AG09319 (cell line): ENCODE measurements around the gene UVRAG.
"Not testable (repeated sequence)": the region's sequence is repeated elsewhere in the genome, so short reads cannot be mapped to it uniquely, and the experiment has no call there.

Experiments
- DNase-seq: peaks from one replicate; pipeline ENCODE4 v3.0.0-alpha.2; 2010; ENCODE audit warnings: low read depth; ENCODE audit errors: extremely low read depth
- TF ChIP-seq, protein P1 (sequence below): IDR thresholded peaks from 2 replicates; pipeline ENCODE4 v1.5.1; 2011; ENCODE audit warnings: low read depth, mild to moderate bottlenecking, inconsistent platforms, low read length, moderate library complexity

Gene UVRAG

DNA sequence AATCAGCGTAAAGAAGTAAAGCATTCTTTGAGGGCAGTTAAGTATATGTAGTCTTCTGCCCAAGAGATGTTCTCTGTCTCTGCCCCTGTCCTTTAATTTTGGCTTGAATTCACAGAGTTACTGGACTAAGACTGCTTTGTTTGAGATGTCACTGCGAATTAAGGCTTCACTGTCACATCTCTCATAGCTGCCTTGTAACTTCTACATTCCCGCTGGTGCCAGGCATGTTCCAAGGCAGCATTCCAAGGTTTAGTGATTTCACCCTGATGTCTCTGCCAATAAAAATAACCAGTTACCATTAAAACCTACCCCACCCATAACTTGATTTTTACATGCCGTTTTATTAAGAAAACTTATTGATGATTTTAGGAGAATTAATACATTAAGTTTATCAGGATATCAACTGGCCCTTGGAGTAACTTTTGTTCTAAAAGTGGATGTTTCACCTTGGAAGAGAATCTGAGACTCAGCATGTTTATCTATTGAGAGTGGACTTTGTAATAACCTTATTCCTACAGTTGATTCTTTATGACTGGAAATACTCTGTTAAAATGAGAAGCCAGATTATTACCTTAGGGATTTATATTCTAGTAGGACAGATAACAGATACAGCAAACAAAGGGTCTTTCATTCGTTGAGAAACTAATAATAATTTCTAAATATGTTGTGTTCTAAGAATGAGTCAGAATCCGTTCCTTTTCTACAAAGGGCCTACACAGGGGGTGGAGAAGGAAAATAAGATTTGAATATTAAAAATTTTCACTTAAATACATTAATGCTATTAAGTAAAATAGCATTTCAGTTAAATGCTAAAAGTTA is 110.2 kb downstream of the UVRAG start:
- TF ChIP-seq, protein P1, sequence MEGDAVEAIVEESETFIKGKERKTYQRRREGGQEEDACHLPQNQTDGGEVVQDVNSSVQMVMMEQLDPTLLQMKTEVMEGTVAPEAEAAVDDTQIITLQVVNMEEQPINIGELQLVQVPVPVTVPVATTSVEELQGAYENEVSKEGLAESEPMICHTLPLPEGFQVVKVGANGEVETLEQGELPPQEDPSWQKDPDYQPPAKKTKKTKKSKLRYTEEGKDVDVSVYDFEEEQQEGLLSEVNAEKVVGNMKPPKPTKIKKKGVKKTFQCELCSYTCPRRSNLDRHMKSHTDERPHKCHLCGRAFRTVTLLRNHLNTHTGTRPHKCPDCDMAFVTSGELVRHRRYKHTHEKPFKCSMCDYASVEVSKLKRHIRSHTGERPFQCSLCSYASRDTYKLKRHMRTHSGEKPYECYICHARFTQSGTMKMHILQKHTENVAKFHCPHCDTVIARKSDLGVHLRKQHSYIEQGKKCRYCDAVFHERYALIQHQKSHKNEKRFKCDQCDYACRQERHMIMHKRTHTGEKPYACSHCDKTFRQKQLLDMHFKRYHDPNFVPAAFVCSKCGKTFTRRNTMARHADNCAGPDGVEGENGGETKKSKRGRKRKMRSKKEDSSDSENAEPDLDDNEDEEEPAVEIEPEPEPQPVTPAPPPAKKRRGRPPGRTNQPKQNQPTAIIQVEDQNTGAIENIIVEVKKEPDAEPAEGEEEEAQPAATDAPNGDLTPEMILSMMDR = no peak

DNA sequence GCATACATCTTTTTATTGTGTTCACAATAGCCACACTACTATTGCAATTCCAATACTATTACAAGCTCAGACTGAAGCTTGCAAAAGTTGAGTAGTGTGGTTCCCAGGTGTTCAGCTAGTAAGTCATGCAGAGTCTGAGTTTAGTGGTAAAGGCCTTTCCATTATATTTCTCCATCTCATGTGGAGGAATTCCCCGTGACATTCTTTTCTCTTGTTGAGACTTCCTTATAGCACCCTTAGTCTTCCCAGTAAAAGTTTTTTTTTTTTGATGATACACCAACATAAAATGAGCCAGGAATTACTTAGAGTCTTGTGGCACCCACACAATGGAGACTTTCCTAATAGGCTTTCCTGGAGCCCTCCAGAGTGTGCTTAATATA is 110.8 kb downstream of the UVRAG start:
- DNase-seq = no peak
- TF ChIP-seq, protein P1 = no peak

More for the DNA sequence above, 110.2 kb downstream of the UVRAG start:
- no peak for DNase-seq

DNA sequence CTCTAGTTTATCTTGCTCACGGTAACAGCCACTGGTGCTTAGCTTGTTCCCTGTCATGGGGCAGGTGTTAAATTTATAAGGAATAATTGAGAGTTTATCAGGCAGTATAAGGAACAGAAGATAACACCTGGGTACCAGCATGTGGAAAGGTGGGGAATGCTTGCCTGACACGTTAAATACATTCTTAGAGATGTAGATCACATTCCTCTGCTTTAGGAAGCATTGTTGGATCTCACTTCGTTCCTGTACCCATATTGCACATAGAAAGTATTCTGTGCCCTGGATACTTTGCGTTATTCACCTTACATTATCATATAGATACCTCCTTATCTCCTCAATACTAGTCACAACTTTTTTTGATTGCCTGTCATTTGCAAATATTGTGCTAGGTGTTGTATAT is 114.7 kb downstream of the UVRAG start:
- TF ChIP-seq, protein P1 = no peak
- no peak for DNase-seq

DNA sequence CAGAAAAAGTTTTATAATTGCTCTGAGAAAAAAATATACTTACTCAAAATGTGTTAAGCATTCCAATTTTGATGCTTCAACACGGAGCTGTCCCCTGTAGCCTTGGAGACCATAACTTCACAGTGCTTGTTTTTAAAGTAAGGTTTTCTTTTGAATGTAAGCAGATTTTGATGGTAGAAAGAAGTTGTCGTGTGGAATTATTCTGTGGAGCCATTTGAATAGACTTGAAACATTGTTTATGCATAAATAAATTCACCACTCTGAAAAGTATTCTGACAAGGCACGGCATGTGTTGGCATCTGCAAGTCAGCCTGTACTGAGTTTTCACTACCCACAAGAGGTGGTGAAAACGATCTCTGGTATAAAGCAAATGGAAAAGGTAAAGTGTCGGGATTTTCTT is 115.5 kb downstream of the UVRAG start:
- no peak for DNase-seq

GRCh38 chr11:75931124-75931523 is 116.1 kb downstream of the UVRAG start:
- TF ChIP-seq, protein P1 = no peak

More for the DNA sequence above, 115.5 kb downstream of the UVRAG start:
- TF ChIP-seq, protein P1 = no peak

DNA sequence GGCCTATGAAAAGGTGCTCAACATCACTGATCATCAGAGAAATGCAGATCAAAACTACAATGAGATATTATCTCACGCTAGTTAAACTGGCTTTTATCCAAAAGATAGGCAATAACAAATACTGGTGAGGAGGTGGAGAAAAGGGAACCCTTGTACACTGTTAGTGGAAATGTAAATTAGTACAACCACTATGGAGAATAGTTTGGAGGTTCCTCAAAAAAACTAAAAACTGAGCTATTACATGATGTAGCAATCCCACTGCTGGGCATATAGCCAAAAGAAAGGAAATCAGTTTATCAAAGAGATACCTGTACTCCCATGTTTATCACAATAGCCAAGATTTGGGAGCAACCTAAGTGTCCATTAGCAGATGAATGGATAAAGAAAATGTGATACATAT is 118.7 kb downstream of the UVRAG start:
- not testable (repeated sequence) for DNase-seq

More at GRCh38 chr11:75931124-75931523, 116.1 kb downstream of the UVRAG start:
- DNase-seq = no peak

DNA sequence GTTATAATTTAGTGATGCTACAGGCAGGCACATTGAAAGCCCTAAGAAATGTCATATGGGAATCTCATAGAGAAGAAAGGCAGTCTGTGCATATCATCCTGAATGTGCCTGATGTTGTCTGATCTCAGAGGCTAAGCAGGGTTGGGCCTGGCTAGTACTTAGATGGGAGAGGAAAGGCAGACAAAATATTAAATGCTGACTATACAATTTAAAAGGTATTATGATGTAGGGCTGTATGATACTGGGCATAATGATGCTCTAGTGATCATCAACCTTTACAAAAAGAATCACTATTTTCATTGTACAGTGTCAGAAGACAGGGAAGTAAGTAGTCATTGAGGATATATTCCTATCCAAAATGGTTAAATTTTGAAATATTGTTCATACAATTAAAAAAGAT is 119.8 kb downstream of the UVRAG start:
- TF ChIP-seq, protein P1 = no peak
- no peak for DNase-seq

DNA sequence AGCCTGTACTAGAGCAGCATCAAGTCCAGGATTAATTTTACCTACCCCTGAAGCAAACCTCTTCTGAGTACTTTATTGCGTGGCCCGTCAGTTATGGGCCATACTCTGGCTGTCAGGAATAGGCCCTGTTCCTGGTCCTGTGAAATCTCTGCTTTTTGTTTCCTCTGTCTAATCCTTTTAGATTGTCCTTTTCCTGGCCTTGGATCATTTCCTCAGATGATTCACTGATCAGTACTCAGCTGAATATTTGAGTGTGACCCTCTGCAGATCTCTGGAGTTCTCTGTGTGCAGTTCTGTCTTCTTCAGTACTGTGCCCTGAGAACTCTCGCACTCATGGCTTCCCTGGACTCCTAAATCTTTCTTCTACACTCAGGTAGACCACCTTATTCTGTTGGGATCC is 123.5 kb downstream of the UVRAG start:
- DNase-seq = no peak
- TF ChIP-seq, protein P1 = no peak
